K562 (cell line): ENCODE data around the gene ACTN4. TPM values are rescaled to one million over a fixed set of nuclear protein-coding genes. Genes with fewer than 3 reads are reported as not detected.

ENCODE experiments used
- ARID1B ChIP-seq: fragments of 450-650 bp; IDR thresholded peaks from 2 replicates; pipeline ENCODE4 v1.6.1; 2016; ENCODE audit warnings: antibody characterized with exemption, mild to moderate bottlenecking, inconsistent platforms
- DIDO1 ChIP-seq: fragments of 450-650 bp; IDR thresholded peaks from 2 replicates; pipeline ENCODE4 v1.6.1; 2016; ENCODE audit warnings: low read depth, missing biosample characterization, missing genetic modification characterization
- HIVEP1 ChIP-seq: fragments of 250-450 bp; sonication (Bioruptor Pico); IDR thresholded peaks from 2 replicates; pipeline ENCODE4 v1.4.0; 2020; ENCODE audit warnings: mild to moderate bottlenecking
- MECOM ChIP-seq: fragments of 250-450 bp; sonication (Bioruptor Pico); IDR thresholded peaks from 2 replicates; pipeline ENCODE4 v1.8.0; 2022; ENCODE audit warnings: inconsistent platforms
- MYNN ChIP-seq, 2 experiments: sonication (generic); formaldehyde crosslinking in 1 of 2; IDR thresholded peaks; 2 replicates each; pipeline versions ENCODE4 v1.5.0 to v1.6.1; 2016 to 2020; ENCODE audit warnings: antibody characterized with exemption in 1 of 2, missing genetic modification reagents in 1 of 2
- NEUROD1 ChIP-seq: fragments of 150-350 bp; IDR thresholded peaks from 2 replicates; pipeline ENCODE4 v1.6.1; 2014; ENCODE audit warnings: borderline replicate concordance, low read length, low read depth; ENCODE audit not compliant: partially characterized antibody
- PHF20 ChIP-seq: fragments of 450-650 bp; IDR thresholded peaks from 2 replicates; pipeline ENCODE4 v1.6.1; 2018; ENCODE audit not compliant: partially characterized antibody
- PRDM10 ChIP-seq: fragments of 450-650 bp; IDR thresholded peaks from 2 replicates; pipeline ENCODE4 v1.6.1; 2018; ENCODE audit not compliant: partially characterized antibody
- RBM34 ChIP-seq: fragments of 200-400 bp; formaldehyde crosslinking; IDR thresholded peaks from 2 replicates; pipeline ENCODE4 v1.6.1; 2018; ENCODE audit warnings: low read length, borderline replicate concordance; ENCODE audit not compliant: insufficient read depth
- SIN3B ChIP-seq: fragments of 450-650 bp; IDR thresholded peaks from 2 replicates; pipeline ENCODE4 v1.6.1; 2017; ENCODE audit warnings: low read depth, mild to moderate bottlenecking, moderate library complexity
- SIRT6 ChIP-seq: IDR thresholded peaks from one replicate; pipeline ENCODE4 v1.6.1; 2012; ENCODE audit warnings: low read depth, mild to moderate bottlenecking, control low read depth, inconsistent platforms, low read length, moderate library complexity
- TFE3 ChIP-seq: fragments of 450-650 bp; formaldehyde crosslinking; IDR thresholded peaks from 2 replicates; pipeline ENCODE4 v1.4.0; 2020; ENCODE audit warnings: mild to moderate bottlenecking, mixed read lengths
- UBTF ChIP-seq, 2 experiments: IDR thresholded peaks; 2 replicates each; pipeline ENCODE4 v1.6.1; 2012; ENCODE audit warnings: improper control_type of control experiment in 2 of 2, low read depth in 2 of 2, low read length in 2 of 2, borderline replicate concordance in 1 of 2
- ZNF586 ChIP-seq: fragments of 450-650 bp; formaldehyde crosslinking; conservative IDR thresholded peaks from 2 replicates; pipeline ENCODE4 v1.4.0; 2020; ENCODE audit warnings: mild to moderate bottlenecking, moderate library complexity
- ZNF707 ChIP-seq: fragments of 250-450 bp; sonication (Bioruptor Pico); conservative IDR thresholded peaks from 2 replicates; pipeline ENCODE4 v1.8.0; 2022; ENCODE audit warnings: inconsistent platforms, mild to moderate bottlenecking, moderate library complexity
- polyA plus RNA-seq, 8 experiments: library from polyadenylated mRNA; depleted of rRNA in 4 of 8; stranded (reverse) in 5 of 8; unstranded in 3 of 8; fragments of >200 nt; fragmentation: Nextera tagmentation in 2 of 8; fragmentation: Illumina TruSeq in 1 of 8; extraction: Ambion mirVana in 2 of 8; extraction: Trizol in 1 of 8; gene quantifications; 2 replicates each; pipeline versions ENCODE4 v1.2.1 to v1.2.3, GENCODE V29; 2011 to 2014; ENCODE audit warnings: inconsistent platforms in 1 of 8, missing spikeins in 1 of 8
- total RNA-seq, 7 experiments: library from RNA; depleted of rRNA in 6 of 7; stranded (reverse); fragments of >200 nt in 6 of 7; fragmentation: Illumina TruSeq in 2 of 7; extraction: Trizol in 2 of 7; gene quantifications; 2 replicates each; pipeline versions ENCODE4 v1.2.1 to v1.2.3, GENCODE V29; 2011 to 2021; ENCODE audit warnings: low replicate concordance in 1 of 7

The ACTN4 gene
- total and polyA plus RNA-seq, 9 of the 15 experiments (the other 6 are each of a cell fraction or from before 2014, with no cell fraction given), result 3.1 to 385 (median 125) TPM

GRCh38 chr19:38618590-38619360 lies 28.7 kb upstream of the ACTN4 start, which contains the start of gene EIF3K (continued):
- TF ChIP-seq MYNN (IDR thresholded peaks at IDR 0.05) (no peak), MYNN (CRISPR knock-in tag; IDR thresholded peaks at IDR 0.05) (no peak), TFE3 (CRISPR knock-in tag) (peak; percentile 98), HIVEP1 (CRISPR knock-in tag) (no peak), PRDM10 (no peak), ARID1B (no peak; the same call in 1 of the 2 replicates), ZNF707 (CRISPR knock-in tag) (no peak), RBM34 (no peak), ZNF586 (CRISPR knock-in tag) (no peak), SIN3B (peak; percentile 88; the same call in 1 of the 2 replicates), DIDO1 (no peak), MECOM (CRISPR knock-in tag) (no peak), NEUROD1 (peak; percentile 9), UBTF (IDR thresholded peaks at IDR 0.05; ENCODE audit: borderline replicate concordance in 1 of 2, low read depth in 2 of 2, low read length in 2 of 2) (0 out of 4 replicates have a peak, but pooled peaks have one; percentile 25 to 27), PHF20 (peak; percentile 78), SIRT6 (no peak)
